K562 (cell line): ENCODE data around the gene ATP9A. TPM values are rescaled to one million over a fixed set of nuclear protein-coding genes. Genes with fewer than 3 reads are reported as not detected.

ENCODE experiments used
- ATAC-seq: fragments of 200-7000 bp; cut with Tn5 transposase; 3 replicates; pipeline ENCODE4 v1.9.1; 2020; ENCODE audit warnings: moderate library complexity
- BruUV-seq: library from RNA; stranded (reverse); fragments of 400-500 nt; replicated peaks from 2 replicates; lab custom pipeline; 2021; lab: Mats Ljungman, UMichigan
- CTCF ChIA-PET: fragments of 300-600 bp; formaldehyde crosslinking; extraction: SDS; loops from one replicate; lab custom pipeline; 2021; ENCODE audit warnings: low intra/inter-chr PET ratio; lab: Yijun Ruan, JAX
- POLR2A ChIA-PET: fragments of 300-600, 350-650 bp; sonication (Branson Sonifier 250); formaldehyde crosslinking; extraction: SDS; loops from one replicate; lab custom pipeline; 2021; ENCODE audit warnings: antibody characterized with exemption, inconsistent platforms; lab: Yijun Ruan, JAX
- DNase-seq, 4 experiments: peaks; one replicate each; pipeline versions ENCODE4 v3.0.0 to v3.0.0-alpha.2; 2011 to 2018; ENCODE audit warnings: low spot score in 3 of 4, mixed read lengths in 3 of 4; ENCODE audit errors: extremely low read depth in 1 of 4
- FAIRE-seq: peaks from 2 replicates; lab custom pipeline; 2011; peaks lifted over from hg19 to GRCh38; lab: Jason Lieb, UNC
- H2AFZ ChIP-seq: 2 replicates; pipeline ENCODE4 v1.6.0; 2011; ENCODE audit warnings: low read depth, low read length, control low read depth, inconsistent platforms
- H3K27ac ChIP-seq: fragments of 200-600 bp; 3 replicates; pipeline ENCODE4 v1.8.0; 2011; ENCODE audit warnings: low read depth, mild to moderate bottlenecking, control low read depth, inconsistent platforms, low read length, moderate library complexity, mixed read lengths; ENCODE audit errors: extremely low read depth
- H3K27me3 ChIP-seq, 2 experiments: fragments of 300-600 bp in 1 of 2; 2 replicates in 1 of 2; 3 replicates in 1 of 2; pipeline versions ENCODE4 v1.6.0 to v1.8.0; 2011; ENCODE audit warnings: inconsistent platforms in 2 of 2, low read length in 2 of 2, mild to moderate bottlenecking in 1 of 2, mixed read lengths in 1 of 2, moderate library complexity in 1 of 2; ENCODE audit not compliant: control insufficient read depth in 2 of 2, insufficient read depth in 2 of 2
- H3K36me3 ChIP-seq: fragments of 300-600 bp; 3 replicates; pipeline ENCODE4 v1.8.0; 2011; ENCODE audit warnings: mild to moderate bottlenecking, low read length, inconsistent platforms; ENCODE audit not compliant: control insufficient read depth, insufficient read depth
- H3K4me1 ChIP-seq, 2 experiments: fragments of 200-600 bp in 1 of 2; replicated peaks in 1 of 2; 2 replicates in 1 of 2; 3 replicates in 1 of 2; pipeline versions ENCODE4 v1.5.1 to v1.8.0; 2011; ENCODE audit warnings: inconsistent platforms in 2 of 2, low read length in 2 of 2, mild to moderate bottlenecking in 1 of 2, mixed read lengths in 1 of 2, moderate library complexity in 1 of 2; ENCODE audit not compliant: control insufficient read depth in 2 of 2, insufficient read depth in 2 of 2
- H3K4me2 ChIP-seq: 2 replicates; pipeline ENCODE4 v1.6.1; 2011; ENCODE audit warnings: low read length, control low read depth, inconsistent platforms, mixed read lengths; ENCODE audit not compliant: insufficient read depth
- H3K4me3 ChIP-seq: fragments of 200-600 bp; sonication (generic), shearing (Covaris generic); 2 replicates; pipeline ENCODE4 v1.5.1; 2016; ENCODE audit warnings: control low read depth, inconsistent platforms
- H3K79me2 ChIP-seq: fragments of 200-600 bp; 3 replicates; pipeline ENCODE4 v1.8.0; 2011; ENCODE audit warnings: low read length, inconsistent platforms; ENCODE audit not compliant: control insufficient read depth, insufficient read depth
- H3K9ac ChIP-seq, 2 experiments: 2 replicates each; pipeline versions ENCODE4 v1.6.0 to v1.6.1; 2011; ENCODE audit warnings: low read depth in 2 of 2, low read length in 2 of 2, control low read depth in 1 of 2, inconsistent platforms in 1 of 2, mild to moderate bottlenecking in 1 of 2, mixed read lengths in 1 of 2; ENCODE audit not compliant: insufficient read depth in 1 of 2
- H3K9me1 ChIP-seq: one replicate; pipeline ENCODE4 v1.6.0; 2011; ENCODE audit warnings: inconsistent platforms, mild to moderate bottlenecking, low read length, moderate library complexity; ENCODE audit not compliant: control insufficient read depth, insufficient read depth
- H3K9me3 ChIP-seq: replicated peaks from 2 replicates; pipeline ENCODE4 v1.5.1; 2011; ENCODE audit warnings: low read depth, low read length, inconsistent platforms; ENCODE audit not compliant: control insufficient read depth, insufficient read depth
- H4K20me1 ChIP-seq: replicated peaks from 2 replicates; pipeline ENCODE4 v1.6.1; 2011; ENCODE audit warnings: low read length, inconsistent platforms, mixed read lengths; ENCODE audit not compliant: control insufficient read depth, insufficient read depth
- IRF9 ChIP-seq: fragments of 450-650 bp; IDR thresholded peaks from 2 replicates; pipeline ENCODE4 v1.6.1; 2016; ENCODE audit warnings: missing biosample characterization, missing genetic modification characterization
- JUND ChIP-seq, 2 experiments: IDR thresholded peaks; 2 replicates in 1 of 2; 3 replicates in 1 of 2; pipeline ENCODE4 v1.6.1; 2011; ENCODE audit warnings: borderline replicate concordance in 2 of 2, low read depth in 2 of 2, low read length in 2 of 2, improper control_type of control experiment in 1 of 2, missing biosample characterization in 1 of 2, missing genetic modification characterization in 1 of 2, missing genetic modification reagents in 1 of 2
- NFYB ChIP-seq: IDR thresholded peaks from 2 replicates; pipeline ENCODE4 v1.6.1; 2011; ENCODE audit warnings: mild to moderate bottlenecking, moderate library complexity; ENCODE audit not compliant: insufficient read length; ENCODE audit errors: extremely low read depth
- RBM17 ChIP-seq: fragments of 200-400 bp; formaldehyde crosslinking; IDR thresholded peaks from 2 replicates; pipeline ENCODE4 v1.6.1; 2017; ENCODE audit warnings: low read depth, mild to moderate bottlenecking, low read length, borderline replicate concordance
- WGBS: fragments of 100-300 bp; shearing (Covaris generic); methylation state at CpG from one replicate; pipeline ENCODE4 v1.1.6; 2016; ENCODE audit warnings: low coverage, mixed read lengths; ENCODE audit not compliant: insufficient coverage; ENCODE audit errors: missing lambda C conversion rate; 5-methylcytosine and 5-hydroxymethylcytosine counted together
- in situ Hi-C: fragments of 300-500 bp; cut with MboI; formaldehyde crosslinking; loops from 4 replicates; pipeline ENCODE4 v1.15.0; 2018; ENCODE audit warnings: inconsistent platforms, mixed read lengths
- intact Hi-C: fragments of 100-400 bp; cut with micrococcal nuclease; formaldehyde crosslinking; loops from 2 replicates; pipeline ENCODE4 v1.14.2; 2022
- polyA plus RNA-seq, 8 experiments: library from polyadenylated mRNA; depleted of rRNA in 4 of 8; stranded (reverse) in 5 of 8; unstranded in 3 of 8; fragments of >200 nt; fragmentation: Nextera tagmentation in 2 of 8; fragmentation: Illumina TruSeq in 1 of 8; extraction: Ambion mirVana in 2 of 8; extraction: Trizol in 1 of 8; gene quantifications; 2 replicates each; pipeline versions ENCODE4 v1.2.1 to v1.2.3, GENCODE V29; 2011 to 2014; ENCODE audit warnings: inconsistent platforms in 1 of 8, missing spikeins in 1 of 8
- total RNA-seq, 7 experiments: library from RNA; depleted of rRNA in 6 of 7; stranded (reverse); fragments of >200 nt in 6 of 7; fragmentation: Illumina TruSeq in 2 of 7; extraction: Trizol in 2 of 7; gene quantifications; 2 replicates each; pipeline versions ENCODE4 v1.2.1 to v1.2.3, GENCODE V29; 2011 to 2021; ENCODE audit warnings: low replicate concordance in 1 of 7
- TF ChIP-seq, protein P1 (sequence below): fragments of 450-650 bp; formaldehyde crosslinking; conservative IDR thresholded peaks from 2 replicates; pipeline ENCODE4 v1.4.0; 2022; ENCODE audit warnings: mild to moderate bottlenecking, missing genetic modification characterization

The ATP9A gene
- total and polyA plus RNA-seq, 9 of the 15 experiments (the other 6 are each of a cell fraction or from before 2014, with no cell fraction given), result 0.18 to 0.62 (median 0.29) TPM

DNA sequence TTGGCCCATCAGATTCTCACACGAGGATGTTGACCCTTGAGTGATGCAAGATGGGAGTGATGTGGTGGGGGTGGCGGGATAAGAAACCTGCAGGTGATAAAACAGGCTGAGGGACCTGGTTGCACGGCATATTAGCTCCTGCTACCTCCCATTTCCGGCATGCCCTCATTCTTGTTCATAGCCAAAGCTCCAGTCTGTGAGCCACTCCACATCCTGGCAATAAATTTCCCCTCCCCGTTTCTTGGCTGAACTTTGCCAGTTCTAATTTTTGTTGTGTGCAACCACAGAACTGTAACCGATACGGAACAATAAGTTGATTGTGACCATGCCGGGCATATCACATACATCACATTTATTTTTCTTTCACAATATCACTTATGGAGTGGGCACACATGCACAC is 184.1 kb downstream of the ATP9A start (continued):
- TF ChIP-seq JUND (IDR thresholded peaks at IDR 0.05; ENCODE audit: borderline replicate concordance, low read depth, low read length) (no peak), JUND (tag; IDR thresholded peaks at IDR 0.05; ENCODE audit: borderline replicate concordance, low read depth, low read length) (no peak), RBM17 (no peak)
- TF ChIP-seq, protein P1, sequence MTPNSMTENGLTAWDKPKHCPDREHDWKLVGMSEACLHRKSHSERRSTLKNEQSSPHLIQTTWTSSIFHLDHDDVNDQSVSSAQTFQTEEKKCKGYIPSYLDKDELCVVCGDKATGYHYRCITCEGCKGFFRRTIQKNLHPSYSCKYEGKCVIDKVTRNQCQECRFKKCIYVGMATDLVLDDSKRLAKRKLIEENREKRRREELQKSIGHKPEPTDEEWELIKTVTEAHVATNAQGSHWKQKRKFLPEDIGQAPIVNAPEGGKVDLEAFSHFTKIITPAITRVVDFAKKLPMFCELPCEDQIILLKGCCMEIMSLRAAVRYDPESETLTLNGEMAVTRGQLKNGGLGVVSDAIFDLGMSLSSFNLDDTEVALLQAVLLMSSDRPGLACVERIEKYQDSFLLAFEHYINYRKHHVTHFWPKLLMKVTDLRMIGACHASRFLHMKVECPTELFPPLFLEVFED (CRISPR knock-in tag), result no peak

- FAIRE-seq (no peak), ATAC-seq (no peak), DNase-seq (no peak)
- H4K20me1 ChIP-seq, result no peaks in the 10 kb centered on the region
- 62% methylated on average over 14 of the region's 14 CpGs for WGBS
- no TSS peak for BruUV-seq
- no peaks in the 10 kb centered on the region for H3K79me2 ChIP-seq
- H3K36me3 ChIP-seq, result no peaks in the 10 kb centered on the region
- intact Hi-C loops (no loop called here), in situ Hi-C loops (no loop called here)
- no peak overlapping the region for H3K4me3 ChIP-seq
- H3K4me1 ChIP-seq, result no peaks in the 10 kb centered on the region
- no peaks in the 10 kb centered on the region for H3K27me3 ChIP-seq
- ChIA-PET CTCF (no interaction called here), POLR2A (interaction anchor here (0.9 to 1.4 kb wide), 2 partner anchors 11 to 14 kb away, joined by 3 read pairs; no protein-coding TSS in a partner anchor)
- 0 out of 2 replicates have a peak overlapping the region, but pooled peaks have one; percentile 32 for H2AFZ ChIP-seq
- H3K9ac ChIP-seq, result no peak overlapping the region
- H3K9me3 ChIP-seq, result no peaks in the 10 kb centered on the region
- no peak overlapping the region for H3K27ac ChIP-seq
- no peaks in the 10 kb centered on the region for H3K9me1 ChIP-seq
- peak; percentile 6 for TF ChIP-seq NFYB
- TF ChIP-seq IRF9 (tag), result no peak
- no peak overlapping the region for H3K4me2 ChIP-seq
These were observed 184.7 kb downstream of the ATP9A start for GRCh38 chr20:51583499-51583898.
